Stimulated activated naive CD8-positive, alpha-beta T cell treated with anti-CD3 and anti-CD28 coated beads, Interleukin-15, Interleukin-2, amounts not matched to agents 100 ng/mL and 50 ng/mL, for 24 hours (primary cell): ENCODE measurements around the gene PASK.
A peak's percentile ranks its signal among the peaks of the same experiment; 100 is the strongest.

Source experiments
- H3K27ac Mint-ChIP-seq: one replicate; pipeline ENCODE4 v1.8.0; 2021; ENCODE audit warnings: mild to moderate bottlenecking, mixed read lengths
- H3K27me3 Mint-ChIP-seq: one replicate; pipeline ENCODE4 v1.8.0; 2021; ENCODE audit warnings: mixed read lengths
- H3K36me3 Mint-ChIP-seq: one replicate; pipeline ENCODE4 v1.8.0; 2021; ENCODE audit warnings: low read depth, mixed read lengths
- H3K4me1 Mint-ChIP-seq: one replicate; pipeline ENCODE4 v1.8.0; 2021; ENCODE audit warnings: low read depth, mixed read lengths
- H3K4me3 Mint-ChIP-seq: one replicate; pipeline ENCODE4 v1.8.0; 2021; ENCODE audit warnings: mild to moderate bottlenecking, mixed read lengths
- H3K9me3 Mint-ChIP-seq: one replicate; pipeline ENCODE4 v1.8.0; 2021; ENCODE audit warnings: mixed read lengths

The PASK gene

GRCh38 chr2:241159116-241159515 is 9.8 kb upstream of the PASK start:
- H3K27ac Mint-ChIP-seq, result no peak overlapping the region
- H3K4me1 Mint-ChIP-seq, result peaks cover 19% of the 10 kb centered on the region
- no peaks in the 10 kb centered on the region for H3K27me3 Mint-ChIP-seq
- H3K36me3 Mint-ChIP-seq, result peaks cover 55% of the 10 kb centered on the region
- no peaks in the 10 kb centered on the region for H3K9me3 Mint-ChIP-seq
- H3K4me3 Mint-ChIP-seq, result no peak overlapping the region

DNA sequence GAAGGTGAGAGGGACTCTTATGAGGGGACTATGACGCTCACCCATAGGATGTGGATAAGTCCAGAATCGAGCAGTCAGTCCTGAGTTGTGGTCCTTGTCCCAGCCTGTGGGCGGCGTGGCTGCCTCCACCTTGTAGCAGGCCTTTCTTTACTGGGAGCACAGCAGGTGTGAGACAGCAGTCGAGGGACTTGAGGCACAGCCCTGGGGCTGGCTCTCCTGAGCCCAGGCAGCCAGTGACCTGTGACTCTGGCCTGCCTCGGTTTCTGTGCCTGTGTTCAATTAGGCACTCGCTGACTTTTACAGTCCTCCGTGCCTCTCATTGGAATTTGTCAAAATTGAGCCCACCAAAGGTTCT is 9.3 kb upstream of the PASK start:
- Mint-ChIP-seq H3K4me1 (peaks cover 22% of the 10 kb centered on the region), H3K4me3 (no peak overlapping the region), H3K36me3 (peaks cover 52% of the 10 kb centered on the region), H3K9me3 (no peaks in the 10 kb centered on the region), H3K27me3 (no peaks in the 10 kb centered on the region), H3K27ac (no peak overlapping the region)

- Mint-ChIP-seq H3K27me3 (no peaks in the 10 kb centered on the region), H3K9me3 (no peaks in the 10 kb centered on the region), H3K36me3 (peaks cover 51% of the 10 kb centered on the region), H3K4me3 (no peak overlapping the region), H3K4me1 (peaks cover 27% of the 10 kb centered on the region), H3K27ac (no peak overlapping the region)
These were observed 8.7 kb upstream of the PASK start for GRCh38 chr2:241157841-241158545.

- H3K4me3 Mint-ChIP-seq, result no peak overlapping the region
- no peaks in the 10 kb centered on the region for H3K9me3 Mint-ChIP-seq
- H3K27me3 Mint-ChIP-seq, result no peaks in the 10 kb centered on the region
- no peak overlapping the region for H3K27ac Mint-ChIP-seq
- H3K36me3 Mint-ChIP-seq, result peaks cover 49% of the 10 kb centered on the region
- peaks cover 35% of the 10 kb centered on the region for H3K4me1 Mint-ChIP-seq
These were observed 7.7 kb upstream of the PASK start for GRCh38 chr2:241156971-241157441.

DNA sequence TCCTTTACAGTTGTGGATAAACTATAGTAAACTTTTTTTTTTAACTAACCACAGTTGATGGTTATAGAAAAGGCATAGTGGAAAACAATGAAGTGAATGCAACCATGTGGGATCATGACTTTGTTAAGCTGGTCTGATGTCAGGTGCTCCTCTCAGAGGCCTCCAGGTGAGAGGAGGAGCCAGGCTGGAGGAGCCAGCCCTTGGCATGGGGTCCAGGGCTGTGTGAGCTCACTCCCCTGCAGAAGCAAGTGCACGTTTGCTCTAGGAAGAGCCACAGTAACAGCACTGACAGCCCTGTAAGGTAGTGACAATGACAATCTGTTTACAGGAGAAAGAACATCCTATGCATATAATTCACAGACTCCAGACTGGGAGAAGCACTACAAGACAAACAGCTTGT is 6.7 kb upstream of the PASK start:
- H3K4me3 Mint-ChIP-seq, result no peak overlapping the region
- no peak overlapping the region for H3K27ac Mint-ChIP-seq
- H3K9me3 Mint-ChIP-seq, result no peaks in the 10 kb centered on the region
- no peaks in the 10 kb centered on the region for H3K27me3 Mint-ChIP-seq
- peaks cover 46% of the 10 kb centered on the region for H3K4me1 Mint-ChIP-seq
- peaks cover 48% of the 10 kb centered on the region for H3K36me3 Mint-ChIP-seq

DNA sequence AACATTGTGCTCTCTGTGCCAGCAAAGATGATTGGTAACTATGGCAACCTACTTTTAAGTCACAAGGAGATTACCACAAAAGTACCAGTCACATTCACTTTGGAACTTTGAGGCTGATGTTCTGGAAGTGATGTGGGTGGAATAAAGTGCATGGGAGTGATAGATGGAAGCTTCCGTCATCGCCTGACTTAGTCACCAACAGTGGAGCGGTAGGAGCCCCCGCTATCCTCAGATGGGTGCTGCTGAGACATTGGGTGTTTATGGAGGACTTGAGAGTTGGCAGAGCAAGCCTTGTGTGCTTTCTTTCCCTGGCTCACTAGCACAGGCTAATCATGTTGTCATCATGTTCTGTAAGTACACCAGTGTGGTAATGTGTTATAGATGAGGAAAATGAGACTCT is 5.6 kb upstream of the PASK start:
- peaks cover 55% of the 10 kb centered on the region for H3K4me1 Mint-ChIP-seq
- peaks cover 46% of the 10 kb centered on the region for H3K36me3 Mint-ChIP-seq
- no peak overlapping the region for H3K4me3 Mint-ChIP-seq
- no peaks in the 10 kb centered on the region for H3K9me3 Mint-ChIP-seq
- no peaks in the 10 kb centered on the region for H3K27me3 Mint-ChIP-seq
- peak overlapping the region; percentile 63 for H3K27ac Mint-ChIP-seq

GRCh38 chr2:241153616-241154015 is 4.3 kb upstream of the PASK start:
- H3K4me3 Mint-ChIP-seq, result no peak overlapping the region
- no peaks in the 10 kb centered on the region for H3K27me3 Mint-ChIP-seq
- H3K9me3 Mint-ChIP-seq, result no peaks in the 10 kb centered on the region
- H3K36me3 Mint-ChIP-seq, result peaks cover 35% of the 10 kb centered on the region
- H3K4me1 Mint-ChIP-seq, result peaks cover 57% of the 10 kb centered on the region
- H3K27ac Mint-ChIP-seq, result peak overlapping the region; percentile 14

DNA sequence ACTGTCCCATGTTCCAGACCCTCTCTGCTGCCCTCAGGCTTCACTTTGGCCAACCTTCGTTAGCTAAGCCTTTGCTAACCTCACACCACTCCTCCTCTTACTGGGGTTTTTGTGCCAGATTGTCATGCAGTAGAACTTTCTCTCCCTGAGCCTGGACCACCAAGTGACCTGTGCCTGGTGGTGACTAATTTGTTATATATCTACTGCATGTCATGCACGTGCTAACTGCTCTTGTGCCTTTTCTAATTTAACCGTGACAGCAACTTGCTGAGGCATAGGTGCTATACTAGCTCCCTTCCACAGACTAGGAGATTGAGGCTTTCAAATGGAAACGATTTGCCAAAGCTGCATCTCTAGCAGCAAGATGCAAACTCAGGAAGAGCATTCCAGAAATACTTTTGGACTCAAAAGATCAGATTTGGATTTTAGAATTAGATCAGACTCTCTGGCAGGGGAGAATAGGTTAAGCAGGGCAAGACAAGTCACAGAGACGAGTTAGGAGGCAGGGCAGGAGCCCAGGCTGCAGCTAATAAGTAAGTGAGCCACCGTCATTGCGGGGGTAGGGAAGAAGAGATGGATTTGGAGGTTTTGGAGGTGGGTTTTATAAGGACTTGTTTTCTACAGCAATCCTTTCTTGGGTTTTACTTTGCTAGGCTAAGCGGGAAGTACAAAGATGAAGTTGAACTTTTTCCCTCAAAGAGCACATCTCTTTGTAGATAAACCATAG is 2.8 kb upstream of the PASK start:
- Mint-ChIP-seq H3K4me1 (peaks cover 65% of the 10 kb centered on the region), H3K9me3 (no peaks in the 10 kb centered on the region), H3K4me3 (peak overlapping the region; percentile 95), H3K27me3 (no peaks in the 10 kb centered on the region), H3K27ac (peak overlapping the region; percentile 94), H3K36me3 (peaks cover 25% of the 10 kb centered on the region)

GRCh38 chr2:241150660-241151530 is 1.6 kb upstream of the PASK start:
- Mint-ChIP-seq H3K4me1 (peaks cover 69% of the 10 kb centered on the region), H3K9me3 (no peaks in the 10 kb centered on the region), H3K36me3 (peaks cover 21% of the 10 kb centered on the region), H3K27me3 (no peaks in the 10 kb centered on the region), H3K4me3 (peak overlapping the region; percentile 95), H3K27ac (peak overlapping the region; percentile 94)

GRCh38 chr2:241149925-241150659 is 820 bp upstream of the PASK start, which contains the start of gene PPP1R7:
TSS of gene PPP1R7 (plus strand) at chr2:241150467. CDS start at chr2:241150496, 29 bp downstream.
- H3K36me3 Mint-ChIP-seq, result peaks cover 22% of the 10 kb centered on the region
- peaks cover 64% of the 10 kb centered on the region for H3K4me1 Mint-ChIP-seq
- H3K9me3 Mint-ChIP-seq, result no peaks in the 10 kb centered on the region

GRCh38 chr2:241149675-241149924 is 328 bp upstream of the PASK start:
- Mint-ChIP-seq H3K4me3 (peak overlapping the region; percentile 95), H3K36me3 (peaks cover 19% of the 10 kb centered on the region), H3K27me3 (no peaks in the 10 kb centered on the region), H3K27ac (peak overlapping the region; percentile 72), H3K4me1 (peaks cover 59% of the 10 kb centered on the region), H3K9me3 (no peaks in the 10 kb centered on the region)

More at GRCh38 chr2:241149925-241150659, 820 bp upstream of the PASK start, which contains the start of gene PPP1R7:
- peak within 1 kb of the TSS; percentile 94 for H3K27ac Mint-ChIP-seq
- H3K4me3 Mint-ChIP-seq, result peak within 1 kb of the TSS; percentile 95
- H3K27me3 Mint-ChIP-seq, result no peaks in the 10 kb centered on the region

DNA sequence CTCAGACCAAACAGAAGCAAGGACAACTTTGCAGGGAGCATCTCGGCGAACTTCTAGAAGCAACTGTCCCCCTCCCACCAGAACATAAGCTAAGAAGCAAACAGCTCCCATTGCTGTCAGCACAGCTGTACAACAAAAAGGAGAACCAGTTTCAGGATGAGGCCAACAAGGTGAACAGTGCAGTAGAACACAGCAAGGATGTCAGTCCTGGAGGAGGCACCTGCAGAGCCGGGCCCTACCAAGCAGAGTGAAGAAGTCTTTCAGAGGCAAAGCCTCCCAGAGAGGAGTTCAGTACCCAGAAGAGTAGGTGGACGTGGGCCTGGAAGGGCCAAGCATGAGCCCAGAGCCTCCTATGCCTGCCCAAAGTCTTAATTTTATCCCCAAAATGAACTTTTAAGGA is 1.0 kb downstream of the PASK start:
- H3K36me3 Mint-ChIP-seq, result peaks cover 14% of the 10 kb centered on the region
- peak overlapping the region; percentile 95 for H3K4me3 Mint-ChIP-seq
- no peaks in the 10 kb centered on the region for H3K27me3 Mint-ChIP-seq
- no peaks in the 10 kb centered on the region for H3K9me3 Mint-ChIP-seq
- H3K27ac Mint-ChIP-seq, result peak overlapping the region; percentile 81
- peaks cover 53% of the 10 kb centered on the region for H3K4me1 Mint-ChIP-seq

GRCh38 chr2:241147336-241147735 is 1.9 kb downstream of the PASK start:
- no peaks in the 10 kb centered on the region for H3K27me3 Mint-ChIP-seq
- H3K4me1 Mint-ChIP-seq, result peaks cover 46% of the 10 kb centered on the region
- no peak overlapping the region for H3K4me3 Mint-ChIP-seq
- H3K36me3 Mint-ChIP-seq, result peaks cover 19% of the 10 kb centered on the region
- no peak overlapping the region for H3K27ac Mint-ChIP-seq
- no peaks in the 10 kb centered on the region for H3K9me3 Mint-ChIP-seq

DNA sequence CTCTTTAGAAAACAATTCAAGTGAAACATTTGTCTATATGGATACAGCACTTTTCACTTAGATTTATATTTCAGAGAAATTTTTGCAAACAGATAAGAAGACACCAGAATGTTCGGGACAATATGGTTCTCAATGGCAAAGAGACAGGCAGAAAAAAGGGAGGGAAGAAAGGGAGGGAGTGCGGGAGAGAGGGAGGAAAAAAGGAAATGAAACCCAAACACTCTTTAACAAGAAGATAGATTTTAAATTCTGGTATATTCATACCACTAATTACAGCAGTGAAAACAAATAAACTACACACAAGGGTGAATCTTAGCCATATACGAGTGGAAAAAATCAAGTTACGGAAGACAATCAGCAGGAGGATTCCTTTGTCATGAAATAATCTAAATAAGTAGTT is 3.0 kb downstream of the PASK start:
- Mint-ChIP-seq H3K27ac (no peak overlapping the region), H3K4me1 (peaks cover 35% of the 10 kb centered on the region), H3K9me3 (no peaks in the 10 kb centered on the region), H3K4me3 (no peak overlapping the region), H3K27me3 (no peaks in the 10 kb centered on the region), H3K36me3 (peaks cover 19% of the 10 kb centered on the region)
